ENCODE results near the gene CALD1. TPM values are rescaled to one million over a fixed set of nuclear protein-coding genes. Genes with fewer than 3 reads are reported as not detected.

CALD1 gene
- total RNA-seq, 1 experiment from 2014 or later = 147 TPM

GRCh38 chr7:134941952-134942351 is 162.5 kb downstream of the CALD1 start (continued):
- TF ChIP-seq, protein P1, sequence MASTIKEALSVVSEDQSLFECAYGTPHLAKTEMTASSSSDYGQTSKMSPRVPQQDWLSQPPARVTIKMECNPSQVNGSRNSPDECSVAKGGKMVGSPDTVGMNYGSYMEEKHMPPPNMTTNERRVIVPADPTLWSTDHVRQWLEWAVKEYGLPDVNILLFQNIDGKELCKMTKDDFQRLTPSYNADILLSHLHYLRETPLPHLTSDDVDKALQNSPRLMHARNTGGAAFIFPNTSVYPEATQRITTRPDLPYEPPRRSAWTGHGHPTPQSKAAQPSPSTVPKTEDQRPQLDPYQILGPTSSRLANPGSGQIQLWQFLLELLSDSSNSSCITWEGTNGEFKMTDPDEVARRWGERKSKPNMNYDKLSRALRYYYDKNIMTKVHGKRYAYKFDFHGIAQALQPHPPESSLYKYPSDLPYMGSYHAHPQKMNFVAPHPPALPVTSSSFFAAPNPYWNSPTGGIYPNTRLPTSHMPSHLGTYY (CRISPR knock-in tag; IDR thresholded peaks at IDR 0.05) = no peak
- TF ChIP-seq PRRX2 (CRISPR knock-in tag; IDR thresholded peaks at IDR 0.05) (no peak), CDX4 (CRISPR knock-in tag; IDR thresholded peaks at IDR 0.05; ENCODE audit: borderline replicate concordance) (no peak), ATF3 (CRISPR knock-in tag; conservative IDR thresholded peaks at IDR 0.05) (no peak), NR3C1 (CRISPR knock-in tag; conservative IDR thresholded peaks at IDR 0.05; ENCODE audit: low read depth) (no peak), GTF2I (CRISPR knock-in tag; conservative IDR thresholded peaks at IDR 0.05) (no peak), CTCF (IDR thresholded peaks at IDR 0.05) (no peak), TEAD1 (CRISPR knock-in tag; IDR thresholded peaks at IDR 0.05) (no peak), NFYB (CRISPR knock-in tag; conservative IDR thresholded peaks at IDR 0.05; ENCODE audit: low read depth) (no peak), JAZF1 (CRISPR knock-in tag; IDR thresholded peaks at IDR 0.05) (no peak), NFATC4 (CRISPR knock-in tag; IDR thresholded peaks at IDR 0.05) (no peak), ZNF121 (CRISPR knock-in tag; IDR thresholded peaks at IDR 0.05) (no peak), ZNF671 (CRISPR knock-in tag; IDR thresholded peaks at IDR 0.05) (no peak), ARID4B (CRISPR knock-in tag; IDR thresholded peaks at IDR 0.05; ENCODE audit: borderline replicate concordance) (no peak), MAX (CRISPR knock-in tag; IDR thresholded peaks at IDR 0.05) (no peak)

GRCh38 chr7:134942690-134943466 is 163.4 kb downstream of the CALD1 start:
- no peak for DNase-seq (ENCODE audit: low spot score)
- Mint-ChIP-seq H3K4me3 (no peak overlapping the region), H3K36me3 (peaks cover 11% of the 10 kb centered on the region; the same call in 1 of the 2 replicates), H3K27me3 (ENCODE audit: low read depth) (no peaks in the 10 kb centered on the region), H3K27ac (no peak overlapping the region), H3K9me3 (no peaks in the 10 kb centered on the region), H3K4me1 (peaks cover 18% of the 10 kb centered on the region)
- ChIA-PET CTCF (interaction anchor here (0.5 to 1.9 kb wide), 4 partner anchors 193 to 257 kb away, joined by 3 to 7 read pairs (median 5); no protein-coding TSS in a partner anchor), POLR2A (no interaction called here)
- no peak for ATAC-seq
- TF ChIP-seq ZBTB21 (CRISPR knock-in tag; IDR thresholded peaks at IDR 0.05; ENCODE audit: borderline replicate concordance) = no peak
- TF ChIP-seq NR3C1 (CRISPR knock-in tag; conservative IDR thresholded peaks at IDR 0.05; ENCODE audit: low read depth) = no peak
- no peak for TF ChIP-seq GABPB1 (CRISPR knock-in tag; IDR thresholded peaks at IDR 0.05)
- no peak for TF ChIP-seq AFF4 (CRISPR knock-in tag; IDR thresholded peaks at IDR 0.05; ENCODE audit: borderline replicate concordance)
- no peak for TF ChIP-seq CBFB (CRISPR knock-in tag; IDR thresholded peaks at IDR 0.05; ENCODE audit: low read depth)
- no peak for TF ChIP-seq FOXK1 (CRISPR knock-in tag; IDR thresholded peaks at IDR 0.05)

All from WTC11 (cell line).